ENCODE results near the gene HSPA2.
A peak's percentile ranks its signal among the peaks of the same experiment; 100 is the strongest.
"Not testable (repeated sequence)": the region's sequence is repeated elsewhere in the genome, so short reads cannot be mapped to it uniquely, and the experiment has no call there.

The HSPA2 gene

GRCh38 chr14:64515053-64515452 lies 25.5 kb upstream of the HSPA2 start:
- peak; percentile 39 for DNase-seq

- DNase-seq = no peak
These were observed 23.6 kb upstream of the HSPA2 start for GRCh38 chr14:64516969-64517368.

GRCh38 chr14:64517667-64518066 lies 22.9 kb upstream of the HSPA2 start:
- DNase-seq = not testable (repeated sequence)

- DNase-seq = no peak
These were observed 22.3 kb upstream of the HSPA2 start for GRCh38 chr14:64518229-64518628.

GRCh38 chr14:64520699-64521098 lies 19.8 kb upstream of the HSPA2 start:
- DNase-seq = no peak

- DNase-seq = no peak
These were observed 17.8 kb upstream of the HSPA2 start for GRCh38 chr14:64522591-64523355.

- DNase-seq = no peak
These were observed 15.2 kb upstream of the HSPA2 start for GRCh38 chr14:64525354-64525753.

- DNase-seq = no peak
These were observed 9.0 kb upstream of the HSPA2 start for GRCh38 chr14:64531567-64531966.

- no peak for DNase-seq
These were observed 3.9 kb upstream of the HSPA2 start for GRCh38 chr14:64536488-64537245.

- no peak for DNase-seq
These were observed 875 bp downstream of the HSPA2 start for GRCh38 chr14:64541261-64541971.

- no peak for DNase-seq
These were observed 1.7 kb downstream of the HSPA2 start for GRCh38 chr14:64541972-64542835.

- no peak for DNase-seq
These were observed 2.3 kb downstream of the HSPA2 start for GRCh38 chr14:64542836-64543201.

GRCh38 chr14:64544607-64545312 lies 4.2 kb downstream of the HSPA2 start:
- no peak for DNase-seq

GRCh38 chr14:64549016-64549415 lies 8.5 kb downstream of the HSPA2 start:
- DNase-seq = no peak

- peak; percentile 68 for DNase-seq
These were observed 9.5 kb downstream of the HSPA2 start, which contains the start of gene PPP1R36 for GRCh38 chr14:64549791-64550620. TSS of gene PPP1R36 (plus strand) at chr14:64549961. CDS start at chr14:64549998, 37 bp downstream.

GRCh38 chr14:64550621-64551333 lies 10.2 kb downstream of the HSPA2 start:
- no peak for DNase-seq

- DNase-seq = no peak
These were observed 14.0 kb downstream of the HSPA2 start for GRCh38 chr14:64554556-64554955.

- DNase-seq = no peak
These were observed 16.0 kb downstream of the HSPA2 start for GRCh38 chr14:64556526-64556925.

- DNase-seq = not testable (repeated sequence)
These were observed 17.7 kb downstream of the HSPA2 start for GRCh38 chr14:64558216-64558615.

- peak; percentile 97 for DNase-seq
These were observed 21.1 kb downstream of the HSPA2 start for GRCh38 chr14:64561631-64562030.

Measured in DMS79 (cell line).